Measurements from ENCODE around the gene GRPEL1. TPM values are rescaled to one million over a fixed set of nuclear protein-coding genes. Genes with fewer than 3 reads are reported as not detected.

The GRPEL1 gene
- total and polyA plus RNA-seq, 2 of the 8 experiments (the other 6 are each of a cell fraction or from before 2014, with no cell fraction given) = 13.5 to 39.9 TPM

- Histone ChIP-seq H3K56ac (replicated peaks; ENCODE audit: insufficient read length, low read depth, low read length) (no peak overlapping the region), H3K4me3 (ENCODE audit: extremely low read depth in 1 of 4, insufficient read depth in 2 of 4, low read depth in 3 of 4, low read length in 4 of 4) (no peak overlapping the region), H2AFZ (ENCODE audit: low read length) (no peak overlapping the region), H3K27ac (ENCODE audit: low read depth, low read length) (no peak overlapping the region), H2AK5ac (ENCODE audit: low read depth, low read length) (no peak overlapping the region), H3K27me3 (replicated peaks in 1 of 4; ENCODE audit: control insufficient read depth in 3 of 4, extremely low read depth in 1 of 4, insufficient read depth in 3 of 4, low read length in 3 of 4) (no peaks in the 10 kb centered on the region; a peak in 2 of 7 replicates), H3K23ac (ENCODE audit: insufficient read length) (no peak overlapping the region), H3K9me3 (ENCODE audit: insufficient read depth in 2 of 2, low read depth in 1 of 2, low read length in 1 of 2) (peaks cover 0 to under 1% of the 10 kb centered on the region in 2 experiments; a peak in 1 of 4 replicates), H3K79me2 (ENCODE audit: control insufficient read depth in 1 of 2, insufficient read depth in 2 of 2, low read length in 2 of 2) (no peaks in the 10 kb centered on the region), H3K14ac (ENCODE audit: insufficient read length) (no peak overlapping the region), H3K79me1 (ENCODE audit: low read depth, low read length) (no peaks in the 10 kb centered on the region), H2BK12ac (ENCODE audit: low read depth, low read length) (no peak overlapping the region), H3K9ac (replicated peaks in 1 of 4; ENCODE audit: extremely low read depth in 1 of 4, low read depth in 3 of 4, low read length in 3 of 4) (no peak overlapping the region), H4K20me1 (replicated peaks in 1 of 2; ENCODE audit: control insufficient read depth in 1 of 2, insufficient read depth in 2 of 2, low read length in 2 of 2) (peaks cover 0 to 6% of the 10 kb centered on the region in 2 experiments), H3K4me1 (replicated peaks in 1 of 4; ENCODE audit: control insufficient read depth in 3 of 4, insufficient read depth in 4 of 4, low read length in 3 of 4) (no peaks in the 10 kb centered on the region), H4K91ac (replicated peaks; ENCODE audit: insufficient read length, low read length) (no peak overlapping the region), H3K36me3 (ENCODE audit: control insufficient read depth in 2 of 4, insufficient read depth in 4 of 4, low read length in 3 of 4) (no peaks in the 10 kb centered on the region), H2BK120ac (replicated peaks; ENCODE audit: low read depth, low read length) (no peak overlapping the region), H4K5ac (ENCODE audit: insufficient read length, low read depth, low read length) (no peak overlapping the region), H3K23me2 (ENCODE audit: low read depth, low read length) (peaks cover 10% of the 10 kb centered on the region; the same call in 1 of the 2 replicates), H2BK15ac (ENCODE audit: low read length) (no peak overlapping the region), H3K4me2 (ENCODE audit: insufficient read depth in 1 of 2, low read depth in 2 of 2, low read length in 2 of 2) (no peak overlapping the region), H2BK20ac (ENCODE audit: low read length) (no peak overlapping the region), H3K18ac (ENCODE audit: extremely low read depth, low read length) (no peak overlapping the region), H2BK5ac (ENCODE audit: low read depth, low read length) (no peak overlapping the region), H4K8ac (ENCODE audit: extremely low read depth, insufficient read depth, low read length) (no peak overlapping the region), H3K4ac (replicated peaks; ENCODE audit: insufficient read length, low read depth, low read length) (no peak overlapping the region)
- FAIRE-seq = no peak
- no peak for DNase-seq (ENCODE audit: low read depth in 1 of 2, low spot score in 2 of 2)
- WGBS, 2 experiments (ENCODE audit: extremely low coverage in 1 of 2, insufficient coverage in 1 of 2, insufficient read length in 1 of 2, insufficient replicate concordance in 2 of 2, low coverage in 1 of 2, low lambda C conversion rate in 2 of 2, missing lambda C conversion rate in 1 of 2) = 91% methylated on average over 21 of the region's 22 CpGs; no CpG with 5 or more reads in 1 of the 2 experiments
- CTCF ChIA-PET (ENCODE audit: partially characterized antibody) = interaction anchor here (0.7 to 2.5 kb wide), 4 partner anchors 14 to 706 kb away, joined by 3 to 10 read pairs (median 3); no protein-coding TSS in a partner anchor
- POLR2A ChIA-PET (ENCODE audit: partially characterized antibody) = no interaction called here
- TF ChIP-seq KDM5A (IDR thresholded peaks at IDR 0.05; ENCODE audit: low read length) (no peak), JUND (IDR thresholded peaks at IDR 0.05; ENCODE audit: low read length) (no peak), SP4 (IDR thresholded peaks at IDR 0.05; ENCODE audit: low read length) (no peak), SP2 (IDR thresholded peaks at IDR 0.05; ENCODE audit: low read length) (no peak), TAF1 (IDR thresholded peaks at IDR 0.05; ENCODE audit: low read depth, low read length) (no peak), HDAC6 (IDR thresholded peaks at IDR 0.05; ENCODE audit: low read depth, low read length) (no peak), PHF8 (conservative IDR thresholded peaks at IDR 0.05; ENCODE audit: low read depth, low read length) (no peak), FOSL1 (IDR thresholded peaks at IDR 0.05; ENCODE audit: insufficient read depth, low read depth, low read length) (no peak), CTCF (IDR thresholded peaks at IDR 0.05; ENCODE audit: control extremely low read depth in 1 of 3, insufficient read depth in 1 of 3, low read depth in 1 of 3, low read length in 3 of 3) (no peak), TCF12 (IDR thresholded peaks at IDR 0.05; ENCODE audit: low read depth, low read length) (no peak), SP1 (IDR thresholded peaks at IDR 0.05; ENCODE audit: low read depth, low read length) (no peak)
Measured at GRCh38 chr4:7115557-7116340, 47.9 kb upstream of the GRPEL1 start.
